Measurements from ENCODE around the gene CREB5.
"Not testable (repeated sequence)": the region's sequence is repeated elsewhere in the genome, so short reads cannot be mapped to it uniquely, and the experiment has no call there.

Gene CREB5

DNA sequence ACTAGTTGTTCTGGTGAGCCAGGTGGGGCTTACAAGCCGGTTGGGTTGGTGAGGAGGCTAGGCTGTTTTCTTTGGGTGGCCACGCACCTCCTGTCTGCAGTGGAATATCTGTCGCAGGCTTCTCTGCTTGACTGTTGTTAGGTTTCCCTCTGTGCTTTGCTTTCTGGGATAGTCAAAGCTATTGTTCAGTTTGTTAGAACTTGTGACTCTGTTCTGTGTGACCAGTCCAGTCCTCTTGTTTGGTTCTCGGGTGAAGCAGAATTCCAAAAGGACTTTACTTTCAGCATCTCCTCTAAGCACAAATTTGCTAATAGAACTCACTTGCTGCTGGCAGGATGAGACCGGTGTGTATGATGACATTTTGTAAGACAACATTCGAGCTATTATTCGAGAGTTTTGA lies 105.3 kb downstream of the CREB5 start:
- no peak for DNase-seq

DNA sequence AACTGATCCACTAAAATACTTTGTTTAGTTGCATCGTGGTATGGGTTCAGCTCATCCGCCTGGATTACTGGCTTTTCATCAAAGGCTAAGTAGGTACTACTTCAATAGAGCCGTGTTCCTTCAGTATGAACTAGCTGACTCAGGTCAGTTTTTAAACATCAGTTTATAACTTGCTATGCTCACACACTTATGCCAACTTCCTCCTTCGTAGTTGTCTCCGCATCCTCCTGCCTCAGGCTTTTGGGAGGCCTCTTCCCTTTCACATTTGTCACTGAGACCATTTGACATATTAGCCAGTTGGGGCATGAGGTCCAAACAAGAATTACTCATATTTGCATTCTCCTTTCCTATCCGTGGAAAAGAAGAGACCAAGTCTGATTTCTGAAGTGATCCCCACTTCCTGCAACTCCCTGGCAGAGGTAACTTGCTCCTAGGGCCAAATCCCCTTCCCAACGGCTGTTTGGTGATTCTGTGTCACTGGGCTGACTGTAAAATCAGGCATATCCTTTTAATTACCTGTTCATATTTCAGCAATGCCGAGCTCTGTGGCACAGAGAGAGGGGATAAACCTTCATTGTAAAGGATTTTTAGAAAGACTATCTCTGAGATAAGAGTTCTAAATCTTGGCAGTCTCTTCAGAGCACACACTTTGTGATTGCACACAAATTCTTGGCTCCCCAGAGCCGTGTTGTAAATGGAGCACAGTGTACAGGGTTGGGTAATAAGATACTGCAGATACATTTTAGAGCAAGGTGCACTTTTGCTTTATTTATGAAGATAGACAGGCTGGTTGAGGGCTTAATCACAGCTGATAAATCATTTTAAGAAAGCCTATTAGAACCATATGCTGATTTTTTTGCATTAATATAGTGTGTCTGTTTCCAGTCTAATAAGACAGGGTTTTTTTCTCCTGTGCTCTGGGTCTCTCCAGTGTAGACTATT lies 108.0 kb downstream of the CREB5 start:
- no peak for DNase-seq

GRCh38 chr7:28524978-28525377 lies 112.7 kb downstream of the CREB5 start:
- no peak for DNase-seq

DNA sequence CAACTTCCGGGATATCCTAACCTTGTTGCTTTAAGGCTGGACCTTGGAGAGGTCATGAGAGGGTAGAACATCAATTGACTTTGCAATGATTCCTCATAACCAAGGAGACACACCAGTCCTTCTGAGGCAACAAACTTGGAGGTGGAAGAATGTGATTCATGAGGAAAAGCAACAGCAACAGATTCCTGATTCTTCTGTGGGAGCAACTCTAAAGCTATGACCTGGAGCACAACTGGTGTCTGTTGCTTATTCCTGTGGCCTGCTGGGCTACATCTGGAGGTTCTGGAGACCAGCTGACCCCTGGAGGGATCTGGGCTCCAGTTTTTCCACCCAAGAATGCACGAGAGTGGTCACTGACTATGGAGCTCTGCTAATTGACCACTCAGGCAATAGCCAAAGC lies 116.6 kb downstream of the CREB5 start:
- DNase-seq: no peak

- DNase-seq: no peak
These were observed 117.4 kb downstream of the CREB5 start for GRCh38 chr7:28529755-28530154.

DNA sequence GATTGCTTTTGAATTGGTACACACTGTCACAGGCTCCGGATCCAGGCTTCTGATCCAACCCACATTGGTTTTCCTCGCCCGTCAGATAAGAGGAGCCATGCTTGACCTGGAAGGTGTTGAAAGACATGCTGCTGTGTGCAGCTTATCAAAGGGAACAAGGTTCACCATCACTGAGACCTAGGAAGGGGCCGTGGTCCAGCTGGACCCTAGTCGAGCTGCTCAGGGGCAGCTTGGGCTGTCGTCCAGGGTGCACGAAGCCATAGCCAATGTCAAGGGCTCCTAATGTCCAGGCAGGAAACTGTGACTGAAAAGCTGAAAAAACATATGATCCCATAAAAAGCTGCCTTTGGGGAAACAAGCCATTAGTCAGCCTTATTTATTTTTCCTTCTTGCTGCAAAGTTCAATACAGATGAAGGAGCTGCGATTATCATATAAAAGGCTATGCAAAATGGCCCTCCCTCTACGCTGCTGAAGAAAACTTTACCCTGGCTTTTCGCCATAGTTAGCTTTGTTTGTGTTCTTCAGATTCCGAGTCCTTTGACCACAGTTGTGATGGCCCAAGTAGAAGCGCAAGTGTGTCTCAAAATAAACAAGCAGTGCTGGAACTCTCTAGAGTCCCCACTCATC lies 118.0 kb downstream of the CREB5 start:
- no peak for DNase-seq

DNA sequence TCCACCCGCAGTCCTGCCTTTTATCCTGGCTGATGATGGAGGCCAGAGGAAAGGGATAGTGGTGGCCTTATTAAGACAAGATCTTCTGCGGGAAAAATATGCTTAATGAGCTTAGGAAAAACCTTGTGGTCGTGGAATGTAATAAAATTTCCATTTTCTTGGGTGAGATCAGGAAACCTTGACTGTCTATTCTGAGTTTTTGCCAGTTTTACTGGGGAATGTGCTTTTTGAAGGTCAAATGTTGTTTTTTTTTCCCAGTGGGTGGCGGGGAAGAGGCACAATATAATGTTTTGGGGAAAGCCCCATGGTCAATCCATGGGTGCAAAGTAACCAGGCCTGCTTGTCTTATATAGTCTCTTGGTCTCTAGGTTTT lies 118.5 kb downstream of the CREB5 start:
- no peak for DNase-seq

DNA sequence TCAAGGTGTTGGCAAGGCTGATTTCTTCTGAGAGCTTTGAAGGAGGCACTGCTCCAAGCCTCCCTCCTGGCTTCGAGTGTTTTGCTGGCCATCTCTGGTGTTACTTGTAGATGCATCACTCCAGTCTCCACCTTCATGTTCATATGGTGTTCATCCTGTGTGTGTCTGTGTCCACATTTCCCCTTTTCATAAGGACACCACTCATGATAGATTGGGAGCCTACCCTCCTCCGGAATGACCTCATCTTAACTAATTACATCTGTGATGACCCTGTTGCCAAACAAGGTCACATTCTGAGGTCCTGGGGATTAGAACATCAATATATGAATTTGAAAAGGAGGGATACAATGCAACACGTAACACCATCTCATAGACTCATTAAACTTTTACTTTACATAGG lies 119.0 kb downstream of the CREB5 start:
- DNase-seq: no peak

- DNase-seq: no peak
These were observed 119.9 kb downstream of the CREB5 start for GRCh38 chr7:28532181-28532580.

GRCh38 chr7:28533267-28533666 lies 120.9 kb downstream of the CREB5 start:
- DNase-seq: no peak

DNA sequence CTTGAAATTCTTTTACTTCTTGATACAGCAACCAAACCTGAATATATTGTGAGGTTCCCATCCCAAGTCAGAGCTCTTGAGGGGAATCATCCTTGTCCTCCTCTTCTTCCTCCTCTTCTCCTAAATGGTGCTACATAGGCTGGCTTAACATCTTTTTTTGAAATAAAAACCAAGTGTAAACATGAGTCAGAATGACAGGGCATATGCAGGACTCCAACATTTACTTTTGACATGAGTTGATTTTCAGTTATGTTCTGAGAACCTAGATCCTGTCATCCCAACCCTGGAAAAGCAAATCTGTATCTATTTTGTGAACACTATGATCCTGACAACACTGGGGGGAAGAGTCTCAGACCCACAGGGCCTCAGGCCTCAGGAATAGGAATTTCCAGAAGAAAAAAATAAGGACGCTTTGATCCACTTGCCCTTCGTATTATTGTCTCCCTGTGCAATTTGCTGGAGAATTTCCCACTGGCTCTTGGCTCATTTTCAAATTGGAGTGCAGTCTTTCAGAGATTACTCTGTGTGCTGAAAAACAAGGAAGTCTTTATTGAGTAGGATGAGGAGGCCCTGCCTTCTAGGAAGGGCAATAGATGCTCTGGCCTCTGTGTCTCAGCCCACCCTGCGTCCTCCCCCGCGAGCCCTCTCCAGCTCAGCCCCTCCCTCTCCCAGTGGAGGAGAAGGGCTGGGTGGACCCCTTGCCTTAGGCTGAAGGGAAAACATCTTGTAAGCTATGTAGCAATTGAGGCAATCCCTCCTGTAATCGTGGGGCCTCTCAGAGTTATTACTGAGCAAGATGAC lies 121.6 kb downstream of the CREB5 start:
- no peak for DNase-seq

- no peak for DNase-seq
These were observed 123.9 kb downstream of the CREB5 start for GRCh38 chr7:28536259-28536658.

DNA sequence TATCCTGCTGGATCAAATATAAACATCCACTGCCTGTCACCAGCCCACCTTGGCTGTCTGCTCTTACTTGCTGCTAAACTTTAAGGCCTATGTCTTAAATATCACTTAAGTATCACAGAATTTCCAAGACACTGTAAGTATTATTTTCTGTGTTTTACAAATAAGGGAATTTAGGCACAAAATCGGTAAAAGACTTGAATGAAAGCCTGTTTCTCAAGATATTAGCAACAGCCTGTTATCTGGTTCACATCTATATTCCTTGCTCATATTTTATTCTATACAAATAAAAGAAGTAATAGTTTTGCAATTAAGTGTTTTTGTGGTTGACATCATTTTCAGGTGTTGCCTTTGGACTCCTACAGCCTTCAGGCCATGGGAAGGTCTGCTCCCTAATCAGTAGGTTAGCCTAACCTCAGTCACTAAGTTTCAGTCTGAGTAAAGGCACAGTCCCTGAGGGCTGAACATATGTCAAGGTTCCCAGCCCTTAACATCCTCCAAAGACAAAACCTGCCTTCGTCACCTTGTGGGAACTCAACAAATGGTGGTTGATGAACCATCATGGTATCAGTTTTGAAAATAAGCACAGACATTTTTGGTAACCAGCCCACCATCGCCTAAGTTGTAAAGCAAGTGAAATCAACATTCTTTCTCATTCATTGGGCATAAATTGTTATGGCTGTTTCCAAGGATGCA lies 127.1 kb downstream of the CREB5 start:
- DNase-seq: no peak

GRCh38 chr7:28542410-28542809 lies 130.1 kb downstream of the CREB5 start:
- DNase-seq: no peak

DNA sequence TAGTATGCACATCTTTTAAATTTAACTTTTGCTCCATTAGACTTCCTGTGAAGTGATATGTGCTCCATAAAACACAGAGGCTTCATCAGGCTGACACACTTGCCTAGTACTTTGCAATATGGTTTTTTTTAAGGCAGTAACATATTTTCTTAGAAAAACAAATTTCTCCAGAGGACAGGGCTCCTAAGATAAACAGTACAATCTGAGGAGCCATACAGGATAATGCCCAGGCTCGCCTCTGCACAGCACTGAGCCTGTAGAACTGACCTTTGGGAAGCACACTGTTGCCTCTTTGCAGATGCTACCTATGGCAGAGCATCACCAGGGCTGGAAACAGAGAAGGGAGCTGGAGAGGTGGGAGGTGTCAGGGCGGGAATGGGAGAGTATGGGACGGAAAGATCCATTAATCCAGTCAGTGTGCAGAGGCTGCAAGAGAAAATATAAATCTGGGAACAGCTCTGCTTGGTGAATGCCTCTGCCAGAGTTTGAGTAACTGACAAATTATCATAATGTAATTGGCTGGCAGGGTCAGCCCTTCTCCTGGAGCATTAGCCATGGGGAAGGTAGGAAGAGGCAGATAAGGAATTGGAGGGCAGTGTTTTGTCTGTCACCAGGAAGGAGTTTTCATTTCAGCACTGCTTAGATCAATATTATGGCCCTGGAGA lies 132.3 kb downstream of the CREB5 start:
- DNase-seq: no peak

DNA sequence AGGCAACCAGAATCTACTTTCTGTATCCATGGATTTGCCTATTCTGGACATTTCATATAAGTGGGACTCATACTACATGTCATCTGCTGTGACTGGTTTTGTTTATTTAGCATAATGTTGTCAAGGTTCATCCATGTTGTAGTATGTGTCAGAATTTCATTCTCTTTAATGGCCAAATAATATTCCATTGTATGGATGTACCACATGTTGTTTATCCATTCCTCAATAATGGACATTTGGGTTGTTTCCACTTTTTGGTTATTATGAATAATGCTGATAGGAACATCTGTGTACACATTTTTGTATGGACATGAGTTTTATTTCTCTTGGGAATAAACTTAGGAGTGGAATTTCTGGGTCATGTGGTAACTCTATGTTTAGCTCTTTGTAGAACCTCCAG lies 133.7 kb downstream of the CREB5 start:
- no peak for DNase-seq

DNA sequence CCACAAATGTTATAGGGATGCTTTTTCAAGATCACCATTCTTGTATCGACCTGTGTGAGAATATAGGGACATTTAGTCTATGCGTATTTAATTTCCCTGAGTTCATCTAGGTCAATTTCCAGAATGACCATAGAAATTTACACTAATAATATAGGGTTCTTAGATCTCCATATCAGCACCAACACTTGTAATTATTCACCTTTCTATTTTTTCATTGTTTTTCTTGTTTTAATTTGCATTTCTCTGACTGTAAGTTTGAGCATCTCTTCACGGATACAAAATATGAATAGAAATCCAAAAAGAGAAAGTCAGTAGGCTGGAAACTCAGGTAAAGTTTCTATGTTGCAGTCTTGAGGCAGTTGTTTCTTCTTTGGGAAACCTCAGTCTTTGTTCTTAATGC lies 134.8 kb downstream of the CREB5 start:
- DNase-seq: no peak

DNA sequence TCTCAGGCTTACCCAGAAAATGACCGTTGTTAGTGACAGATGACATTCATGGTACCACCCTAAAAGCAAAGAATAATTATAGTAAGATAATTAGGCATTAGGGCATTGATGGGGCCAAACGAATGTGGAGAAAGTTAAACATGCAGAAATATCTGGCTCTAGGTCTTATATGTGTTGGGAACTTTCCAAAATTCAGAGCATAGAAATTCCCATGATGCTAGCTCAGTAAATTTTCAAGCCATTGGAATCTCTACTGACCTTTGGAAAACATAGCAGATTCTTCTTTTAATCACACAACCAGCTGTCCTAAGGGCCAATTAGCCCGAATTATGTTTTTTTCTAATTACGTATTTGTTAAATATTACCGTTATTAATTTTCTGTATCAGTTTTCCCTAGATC lies 136.1 kb downstream of the CREB5 start:
- no peak for DNase-seq

DNA sequence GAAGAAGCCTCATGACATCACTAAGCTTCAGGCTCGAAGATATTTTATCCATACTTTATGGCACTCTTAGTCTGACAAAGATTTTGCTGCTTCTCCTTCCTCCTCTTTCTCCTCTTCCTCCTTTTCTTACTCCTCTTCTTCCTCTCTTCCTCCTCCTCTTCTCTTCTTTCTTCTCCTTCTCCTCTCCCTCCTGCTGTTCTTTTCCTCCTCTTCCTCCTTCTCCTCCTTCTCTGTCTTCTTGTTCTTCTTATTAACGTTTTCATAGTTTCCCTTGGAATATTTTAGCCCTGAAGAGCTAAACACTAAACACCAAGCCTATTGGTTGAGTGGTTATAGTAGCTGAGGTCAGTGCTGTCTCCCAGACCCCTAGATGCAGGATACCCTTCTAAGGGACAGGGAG lies 137.7 kb downstream of the CREB5 start:
- DNase-seq: no peak

- no peak for DNase-seq
These were observed 138.4 kb downstream of the CREB5 start for GRCh38 chr7:28550580-28551186.

- DNase-seq: no peak
These were observed 139.0 kb downstream of the CREB5 start for GRCh38 chr7:28551331-28551730.

DNA sequence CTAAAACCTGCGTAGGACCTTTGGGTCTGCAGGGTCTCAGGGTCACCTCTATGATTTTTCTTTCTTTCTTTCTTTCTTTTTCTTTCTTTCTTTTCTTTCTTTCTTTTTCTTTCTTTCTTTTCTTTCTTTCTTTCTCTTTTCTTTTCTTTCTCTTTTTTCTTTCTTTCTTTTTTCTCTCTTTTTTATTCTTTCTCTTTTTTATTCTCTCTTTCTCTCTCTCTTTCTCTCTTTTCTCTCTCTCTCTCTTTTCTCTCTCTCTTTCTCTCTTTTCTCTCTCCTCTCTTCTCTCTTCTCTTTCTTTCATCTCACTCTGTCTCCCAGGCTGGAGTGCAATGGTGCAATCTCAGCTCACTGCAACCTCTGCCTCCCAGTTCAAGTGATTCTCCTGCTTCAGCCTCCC lies 139.4 kb downstream of the CREB5 start:
- not testable (repeated sequence) for DNase-seq

All from hematopoietic multipotent progenitor cell treated with erythropoietin and hydrocortisone succinate and interleukin-3 and kit ligand, for 6 days (in vitro differentiated cells).